ENCODE results near the gene IER5. TPM values are rescaled to one million over a fixed set of nuclear protein-coding genes. Genes with fewer than 3 reads are reported as not detected.
"Not testable (repeated sequence)": the region's sequence is repeated elsewhere in the genome, so short reads cannot be mapped to it uniquely, and the experiment has no call there.

Gene IER5
- total RNA-seq: 15.9 TPM
- long read RNA-seq, full-length matches to known transcripts: 78 of 78 reads
- long read RNA-seq, partial matches to known transcripts: 0 of 78 reads
- long read RNA-seq, other reads (novel, unspliced or antisense): 0 of 78 reads

DNA sequence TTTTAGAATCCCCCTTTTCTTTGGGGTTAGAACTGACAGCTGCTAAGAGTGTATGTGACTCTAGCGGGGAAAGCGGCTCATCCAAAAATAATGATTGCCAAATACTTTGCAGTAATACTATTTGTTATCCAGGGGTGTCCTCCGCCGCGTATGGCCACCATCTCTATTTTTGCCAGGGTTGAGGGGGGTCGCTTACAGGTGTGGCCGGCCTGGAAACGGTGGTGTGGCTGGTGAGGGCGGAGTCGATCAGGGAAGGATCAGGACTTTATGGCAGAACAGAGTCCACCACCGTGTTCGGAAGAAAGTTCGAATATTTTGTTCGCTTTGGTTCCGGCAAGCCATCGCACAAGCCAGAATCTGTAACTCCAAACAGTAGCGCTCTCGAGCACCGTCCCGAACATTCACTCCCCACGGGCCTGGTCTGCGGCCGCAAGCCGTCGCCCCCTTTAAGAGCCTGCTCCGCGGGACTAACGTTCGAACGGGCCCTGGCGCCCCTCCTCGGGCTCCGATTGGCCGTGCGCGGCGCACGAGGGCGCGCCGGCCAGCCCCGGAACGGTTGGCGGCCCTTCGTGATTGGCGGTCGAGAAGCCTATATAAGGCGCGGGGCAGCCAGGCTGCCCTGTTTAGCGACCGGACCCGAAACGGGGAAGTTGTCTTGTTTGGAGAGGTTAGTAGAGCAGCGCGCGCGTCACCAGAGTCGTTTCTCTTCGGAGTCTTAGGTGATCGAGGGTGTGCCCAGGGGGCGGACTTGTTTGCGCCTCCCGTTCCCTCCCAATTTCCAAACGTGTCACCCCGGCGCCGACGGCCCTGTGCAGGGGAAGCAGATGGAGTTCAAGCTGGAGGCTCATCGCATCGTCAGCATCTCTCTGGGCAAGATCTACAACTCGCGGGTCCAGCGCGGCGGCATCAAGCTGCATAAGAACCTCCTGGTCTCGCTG, at the start of gene IER5:
Gene IER5 (plus strand): TSS at position 622 of the 938 bp plus-strand sequence. CDS start 203 bp downstream, at position 825.
- DNase-seq: peak; percentile 95
- intact Hi-C loops (cut with micrococcal nuclease): loop anchor here (10.0 kb wide), 1 partner anchor 56 kb away; no protein-coding TSS in a partner anchor

GRCh38 chr1:181040284-181040865, 48.1 kb upstream of the IER5 start:
- ATAC-seq (no peak), DNase-seq (no peak)
- intact Hi-C loops (cut with micrococcal nuclease): no loop called here

More for the DNA sequence above, at the start of gene IER5:
- peak; percentile 91 for ATAC-seq

GRCh38 chr1:181043025-181043888, 45.2 kb upstream of the IER5 start:
- DNase-seq: no peak
- peak; percentile 34 for ATAC-seq
- intact Hi-C loops (cut with micrococcal nuclease): no loop called here

GRCh38 chr1:181044449-181044966, 44.0 kb upstream of the IER5 start:
- DNase-seq (no peak), ATAC-seq (no peak)
- intact Hi-C loops (cut with micrococcal nuclease): no loop called here

DNA sequence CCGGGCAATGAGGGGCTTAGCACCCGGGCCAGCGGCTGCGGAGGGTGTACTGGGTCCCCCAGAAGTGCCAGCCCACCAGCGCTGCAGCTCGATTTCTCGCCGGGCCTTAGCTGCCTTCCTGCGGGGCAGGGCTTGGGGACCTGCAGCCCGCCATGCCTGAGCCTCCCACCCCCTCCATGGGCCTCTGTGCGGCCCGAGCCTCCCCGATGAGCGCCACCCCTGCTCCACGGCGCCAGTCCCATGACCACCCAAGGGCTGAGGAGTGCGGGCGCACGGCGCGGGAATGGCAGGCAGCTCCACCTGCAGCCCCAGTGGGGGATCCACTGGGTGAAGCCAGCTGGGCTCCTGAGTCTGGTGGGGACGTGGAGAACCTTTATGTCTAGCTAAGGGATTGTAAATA, 42.6 kb upstream of the IER5 start:
- DNase-seq; ATAC-seq; intact Hi-C loops (cut with micrococcal nuclease): not testable (repeated sequence)

DNA sequence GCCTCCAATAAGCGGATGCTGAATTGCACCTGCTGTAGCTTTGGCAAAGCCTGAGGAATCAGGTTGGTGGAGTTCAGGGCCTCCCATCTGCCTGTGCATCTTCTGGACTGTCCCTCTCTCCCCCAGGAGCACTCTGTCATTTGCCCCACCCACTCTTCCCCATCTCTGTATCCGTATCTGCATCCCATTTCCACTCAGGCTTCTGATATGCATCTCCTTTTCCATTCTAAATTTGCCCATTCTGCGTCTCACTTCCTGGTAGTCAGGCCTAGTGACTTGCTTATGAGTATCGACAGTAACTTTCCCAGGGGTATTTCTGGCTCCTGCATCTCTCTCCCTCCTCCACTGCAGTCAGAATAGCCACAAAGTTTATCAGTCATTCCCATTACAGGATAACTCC, 39.1 kb upstream of the IER5 start:
- DNase-seq: no peak
- no peak for ATAC-seq
- intact Hi-C loops (cut with micrococcal nuclease): no loop called here

GRCh38 chr1:181050922-181051321, 37.6 kb upstream of the IER5 start:
- ATAC-seq: no peak
- intact Hi-C loops (cut with micrococcal nuclease): no loop called here

DNA sequence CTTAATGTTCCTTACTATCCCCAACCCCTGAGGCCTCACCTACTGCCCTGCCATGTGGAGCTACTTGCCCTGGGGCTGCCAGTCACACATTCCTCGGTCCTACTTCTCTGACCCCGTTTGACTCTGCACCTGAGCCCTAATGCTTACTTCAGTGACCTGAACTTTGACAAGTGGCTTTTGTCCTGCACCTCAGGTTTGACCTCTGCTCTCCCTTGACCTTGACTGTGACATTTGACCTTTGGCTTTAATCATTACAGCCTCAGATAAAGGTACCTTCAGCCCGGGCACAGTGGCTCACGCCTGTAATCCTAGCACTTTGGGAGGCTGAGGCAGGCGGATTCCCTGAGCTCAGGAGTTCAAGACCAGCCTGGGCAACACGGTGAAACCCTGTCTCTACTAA, 31.9 kb upstream of the IER5 start:
- ATAC-seq: peak; percentile 12
- DNase-seq: no peak
- intact Hi-C loops (cut with micrococcal nuclease): no loop called here

More at GRCh38 chr1:181050922-181051321, 37.6 kb upstream of the IER5 start:
- no peak for DNase-seq

DNA sequence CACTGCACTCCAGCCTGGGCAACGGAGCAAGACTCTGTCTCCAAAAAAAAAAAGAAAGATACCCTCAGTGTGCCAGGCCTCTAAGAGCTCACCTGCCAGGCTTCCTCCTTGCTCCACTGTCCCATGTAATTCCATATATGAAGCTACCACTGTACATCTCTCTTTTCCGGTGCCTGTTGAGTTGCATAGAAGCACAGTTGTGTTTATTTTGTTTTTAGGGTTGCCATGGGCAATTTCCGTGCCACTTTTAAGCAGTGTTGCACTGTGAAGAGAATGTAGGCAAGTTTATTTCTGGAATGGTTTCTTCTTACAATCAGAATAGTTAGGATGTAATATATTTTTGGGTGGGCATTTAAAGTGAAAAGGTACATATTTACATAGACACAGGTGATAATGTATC, 31.4 kb upstream of the IER5 start:
- intact Hi-C loops (cut with micrococcal nuclease): no loop called here
- ATAC-seq (peak; percentile 66), DNase-seq (no peak)

- ATAC-seq (no peak), DNase-seq (no peak)
- intact Hi-C loops (cut with micrococcal nuclease): no loop called here
Measured at GRCh38 chr1:181059435-181059834, 29.1 kb upstream of the IER5 start.

DNA sequence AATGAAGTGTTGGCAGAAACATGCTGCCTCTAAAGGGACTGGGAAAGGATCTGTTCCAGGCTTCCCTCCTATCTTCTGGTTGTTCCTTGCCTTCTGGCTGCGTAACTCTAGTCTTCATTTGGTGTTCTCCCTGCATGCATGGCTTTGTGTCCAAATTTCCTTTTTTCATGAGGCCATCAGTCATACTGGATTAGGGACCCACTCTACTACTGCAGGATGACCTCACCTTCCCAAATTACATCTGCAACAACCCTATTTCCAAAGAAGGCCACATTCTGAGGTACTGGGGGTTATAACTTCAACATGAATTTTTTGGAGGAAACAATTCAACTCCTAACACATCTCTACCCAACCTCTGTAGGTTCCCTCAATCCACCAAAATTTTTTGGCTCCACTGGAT, 28.4 kb upstream of the IER5 start:
- DNase-seq (no peak), ATAC-seq (no peak)
- intact Hi-C loops (cut with micrococcal nuclease): no loop called here

DNA sequence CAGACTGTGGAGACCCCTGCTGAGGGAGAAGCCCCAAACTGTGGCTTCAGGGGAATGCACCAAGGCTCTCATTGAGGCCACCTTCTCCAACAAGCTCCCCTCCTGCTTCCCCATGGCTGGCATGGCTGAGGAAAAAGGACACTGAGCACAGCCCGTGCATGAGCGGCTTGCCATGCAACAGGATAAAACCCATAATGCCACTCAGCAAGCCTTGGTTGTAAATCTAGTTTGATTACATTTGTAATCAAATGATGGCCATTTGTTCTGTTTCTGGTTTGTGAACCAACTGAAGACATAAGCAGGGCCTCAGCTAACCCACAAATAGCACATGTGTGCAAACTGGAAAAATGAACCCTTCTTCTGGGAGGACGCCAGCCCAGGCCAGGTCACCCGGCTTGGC, 27.6 kb upstream of the IER5 start:
- DNase-seq; ATAC-seq; intact Hi-C loops (cut with micrococcal nuclease): not testable (repeated sequence)

GRCh38 chr1:181061487-181061886, 27.0 kb upstream of the IER5 start:
- ATAC-seq: peak; percentile 36
- DNase-seq: no peak
- intact Hi-C loops (cut with micrococcal nuclease): no loop called here

DNA sequence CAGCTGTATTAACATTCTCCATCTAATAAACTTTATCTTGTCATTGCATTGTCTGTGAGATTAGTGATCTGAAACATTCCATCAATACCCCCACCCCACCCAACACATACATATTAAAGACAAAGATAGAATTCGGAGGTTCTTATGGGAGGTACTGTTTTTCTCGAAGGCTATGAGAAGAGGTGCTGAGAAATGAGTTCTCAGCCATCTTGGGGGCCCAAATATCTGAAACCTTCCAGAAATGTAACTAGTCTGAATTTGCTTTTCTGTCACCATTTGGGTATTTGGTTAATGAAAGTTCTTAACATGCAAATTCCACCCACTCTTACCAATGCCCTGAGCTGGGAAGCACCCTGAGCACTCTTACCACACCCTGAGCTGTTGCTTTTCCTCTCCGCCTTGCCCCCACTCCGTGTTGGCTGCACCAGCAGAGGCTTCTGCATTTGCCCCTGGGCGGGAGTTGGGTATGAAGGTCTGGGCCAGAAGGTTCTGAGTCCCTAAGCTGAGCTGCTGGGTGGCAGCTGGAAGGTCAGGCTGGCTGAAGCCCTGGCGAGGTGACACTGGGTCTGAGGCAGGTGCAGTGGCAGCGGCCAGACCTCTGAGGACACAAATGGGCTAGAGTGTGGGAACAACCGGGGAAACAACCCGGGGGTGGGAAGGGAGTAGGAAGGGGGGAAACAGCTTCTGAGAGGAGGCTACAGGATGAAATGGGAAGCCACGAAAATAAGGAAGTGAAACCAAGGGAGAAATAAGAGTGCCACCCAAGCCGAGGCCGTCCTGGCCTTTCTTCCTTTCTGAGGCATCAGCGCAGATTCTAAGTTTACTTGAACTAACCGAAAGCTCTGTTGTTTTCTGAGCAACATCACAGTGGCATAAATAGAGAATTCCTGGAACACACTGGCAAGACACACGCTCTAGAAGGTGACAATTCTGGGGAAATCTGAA, 26.3 kb upstream of the IER5 start:
- DNase-seq (peak; percentile 47), ATAC-seq (peak; percentile 62)
- intact Hi-C loops (cut with micrococcal nuclease): no loop called here

DNA sequence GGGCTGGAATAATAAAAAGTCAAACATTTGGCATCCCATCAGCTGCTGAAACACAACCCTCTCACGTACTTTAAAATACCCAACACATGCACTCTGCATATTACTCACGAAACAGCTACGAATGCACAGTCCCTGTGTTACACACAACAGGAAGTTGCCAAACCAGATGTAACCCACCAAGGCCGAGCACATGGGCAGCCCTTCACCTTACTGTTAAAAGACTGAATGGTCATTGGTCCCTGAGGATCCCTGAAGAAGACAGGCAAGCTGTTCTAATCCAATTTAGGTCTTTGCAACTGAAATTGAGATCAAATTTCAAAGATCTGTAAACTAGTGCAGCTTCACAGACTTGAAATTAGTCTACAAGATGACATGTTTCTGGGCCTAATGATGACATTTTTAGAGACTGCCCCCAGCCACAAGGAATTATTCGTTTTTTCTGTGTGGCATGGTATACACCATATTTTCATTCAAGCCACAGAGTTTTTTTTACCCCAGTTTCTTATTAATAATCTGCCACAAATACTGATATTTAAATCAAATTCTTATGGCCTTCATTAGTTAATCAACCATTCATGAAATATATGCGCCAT, 25.6 kb upstream of the IER5 start:
- intact Hi-C loops (cut with micrococcal nuclease): no loop called here
- peak; percentile 50 for ATAC-seq

GRCh38 chr1:181064011-181064623, 24.4 kb upstream of the IER5 start:
- intact Hi-C loops (cut with micrococcal nuclease): no loop called here
- ATAC-seq (peak; percentile 46), DNase-seq (no peak)

More for the DNA sequence above, 25.6 kb upstream of the IER5 start:
- no peak for DNase-seq

GRCh38 chr1:181064702-181065101, 23.8 kb upstream of the IER5 start:
- no peak for DNase-seq
- no peak for ATAC-seq
- intact Hi-C loops (cut with micrococcal nuclease): no loop called here

Measured in left ventricle myocardium superior (tissue), 1 donor.